Measurements from ENCODE around the gene CYB561A3. TPM values are rescaled to one million over a fixed set of nuclear protein-coding genes. Genes with fewer than 3 reads are reported as not detected.

Gene CYB561A3
- total and polyA plus RNA-seq, 7 experiments from 2014 or later = 37.9 to 73.8 (median 45.5) TPM

DNA sequence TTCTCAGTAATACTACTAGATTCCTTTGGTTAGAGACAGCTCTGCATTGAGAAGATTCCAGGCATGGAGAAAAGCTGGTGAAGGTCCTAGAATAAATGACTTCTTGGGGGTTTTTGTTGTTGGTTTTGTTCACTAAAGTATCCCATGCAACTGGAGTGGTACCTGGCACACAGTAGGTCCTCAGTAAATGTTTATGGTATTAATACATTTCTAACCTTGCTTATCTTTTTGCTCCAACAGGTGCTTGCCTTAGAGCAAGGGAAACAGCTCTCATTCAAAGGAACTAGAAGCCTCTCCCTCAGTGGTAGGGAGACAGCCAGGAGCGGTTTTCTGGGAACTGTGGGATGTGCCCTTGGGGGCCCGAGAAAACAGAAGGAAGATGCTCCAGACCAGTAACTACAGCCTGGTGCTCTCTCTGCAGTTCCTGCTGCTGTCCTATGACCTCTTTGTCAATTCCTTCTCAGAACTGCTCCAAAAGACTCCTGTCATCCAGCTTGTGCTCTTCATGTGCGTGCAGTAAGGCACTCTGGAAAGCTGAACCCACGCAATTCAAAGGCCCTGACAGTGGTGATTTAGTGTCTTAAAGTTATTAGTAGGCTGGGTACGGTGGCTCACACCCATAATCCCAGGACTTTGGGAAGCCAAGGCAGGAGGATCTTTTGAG lies 2.5 kb upstream of the CYB561A3 start:
- peak overlapping the region in 6 of 9 donors; percentile 16 to 100 (median 87) for H3K27ac Mint-ChIP-seq
- ATAC-seq (no peak), DNase-seq (no peak)
- H3K4me3 Mint-ChIP-seq = peak overlapping the region in 8 of 10 donors; percentile 94 to 99 (median 98)
- POLR2A ChIA-PET = interaction anchor here (1.0 to 4.9 kb wide), 4 partner anchors 21 to 67 kb away, joined by 3 to 82 read pairs (median 21); partner anchors contain the start of genes DDB1, TKFC and TMEM216
- no peaks in the 10 kb centered on the region for H3K27me3 Mint-ChIP-seq
- CTCF ChIA-PET = interaction anchor here (0.7 to 4.6 kb wide), 2 partner anchors 29 to 115 kb away, joined by 3 to 44 read pairs; partner anchors contain the start of genes DDB1 and TKFC
- no peaks in the 10 kb centered on the region for H3K27me3 ChIP-seq (ENCODE audit: control insufficient read depth in 2 of 2, insufficient read depth in 2 of 2, low read length in 2 of 2)
- H3K27ac ChIP-seq (ENCODE audit: low read depth, low read length) = peak overlapping the region; percentile 39
- no peaks in the 10 kb centered on the region for H3K9me3 Mint-ChIP-seq
- intact Hi-C loops (cut with micrococcal nuclease) = loop anchor here in 1 of 2 donors (5.0 to 10.0 kb wide), 3 partner anchors 449 to 1747 kb away; partner anchors contain the start of genes CCDC86, OSBP and TMEM109
- H3K36me3 Mint-ChIP-seq = peaks cover 0 to 19% (median 8%) of the 10 kb centered on the region in 5 donors
- H3K4me1 ChIP-seq (ENCODE audit: control insufficient read depth in 2 of 2, insufficient read depth in 2 of 2, low read length in 2 of 2) = peaks cover 14 to 19% of the 10 kb centered on the region in 2 donors
- peaks cover 10 to 54% (median 18%) of the 10 kb centered on the region in 3 experiments for H3K36me3 ChIP-seq (ENCODE audit: control insufficient read depth in 2 of 3, insufficient read depth in 3 of 3, low read length in 3 of 3)
- H3K4me3 ChIP-seq (ENCODE audit: low read length) = no peak overlapping the region
- H3K4me1 Mint-ChIP-seq = peaks cover 24 to 44% (median 36%) of the 10 kb centered on the region in 7 donors
- no peaks in the 10 kb centered on the region for H3K9me3 ChIP-seq (ENCODE audit: control insufficient read depth in 2 of 3, low read length in 3 of 3)

DNA sequence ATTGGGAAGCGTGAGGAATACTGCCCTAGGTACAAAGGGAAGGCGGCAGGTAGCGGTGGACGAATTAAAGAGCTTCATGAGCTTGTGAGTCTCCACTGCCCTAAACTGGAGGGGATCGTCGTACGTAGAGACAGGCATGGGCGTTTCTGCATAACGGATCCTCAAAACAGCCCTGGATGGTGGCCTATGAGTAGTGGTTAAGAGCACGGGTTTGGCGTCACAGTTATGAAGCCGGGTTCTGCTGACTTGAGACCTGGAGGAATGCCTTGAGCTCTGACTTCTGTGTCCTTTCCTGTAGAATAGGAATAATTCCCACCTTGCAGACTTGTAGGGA lies 827 bp upstream of the CYB561A3 start:
- POLR2A ChIA-PET = interaction anchor here (0.9 to 4.9 kb wide), 14 partner anchors 10 to 605 kb away, joined by 3 to 82 read pairs (median 6); partner anchors contain the start of genes CPSF7, DDB1, FTH1 and SDHAF2
- Mint-ChIP-seq H3K27ac (peak overlapping the region; percentile 97 to 100 (median 99)), H3K4me3 (peak overlapping the region; percentile 94 to 99 (median 98)), H3K36me3 (peaks cover 0 to 10% (median 0%) of the 10 kb centered on the region in 5 donors), H3K27me3 (no peaks in the 10 kb centered on the region), H3K4me1 (peaks cover 29 to 50% (median 38%) of the 10 kb centered on the region in 7 donors), H3K9me3 (no peaks in the 10 kb centered on the region)
- DNase-seq (peak in 7 of 9 donors; percentile 50 to 73 (median 62)), ATAC-seq (peak; percentile 49)
- H3K27me3 ChIP-seq (ENCODE audit: control insufficient read depth in 2 of 2, insufficient read depth in 2 of 2, low read length in 2 of 2) = no peaks in the 10 kb centered on the region
- peaks cover 8 to 39% (median 12%) of the 10 kb centered on the region in 3 experiments for H3K36me3 ChIP-seq (ENCODE audit: control insufficient read depth in 2 of 3, insufficient read depth in 3 of 3, low read length in 3 of 3)
- H3K27ac ChIP-seq (ENCODE audit: low read depth, low read length) = peak overlapping the region; percentile 95
- no peaks in the 10 kb centered on the region for H3K9me3 ChIP-seq (ENCODE audit: control insufficient read depth in 2 of 3, low read length in 3 of 3)
- H3K4me3 ChIP-seq (ENCODE audit: low read length) = peak overlapping the region; percentile 97
- CTCF ChIA-PET = interaction anchor here (0.6 to 4.6 kb wide), 6 partner anchors 19 to 1401 kb away, joined by 3 to 44 read pairs (median 7); partner anchors contain the start of genes DDB1, TKFC and TMEM216
- intact Hi-C loops (cut with micrococcal nuclease) = loop anchor here (1.0 to 10.0 kb wide), 8 partner anchors 23 to 1745 kb away; partner anchors contain the start of genes DDB1 (in 2 of the 2), TKFC (in 2 of the 2), CCDC86 (in 1 of the 2) and OSBP (in 1 of the 2)
- H3K4me1 ChIP-seq (ENCODE audit: control insufficient read depth in 2 of 2, insufficient read depth in 2 of 2, low read length in 2 of 2) = peaks cover 14 to 19% of the 10 kb centered on the region in 2 donors

DNA sequence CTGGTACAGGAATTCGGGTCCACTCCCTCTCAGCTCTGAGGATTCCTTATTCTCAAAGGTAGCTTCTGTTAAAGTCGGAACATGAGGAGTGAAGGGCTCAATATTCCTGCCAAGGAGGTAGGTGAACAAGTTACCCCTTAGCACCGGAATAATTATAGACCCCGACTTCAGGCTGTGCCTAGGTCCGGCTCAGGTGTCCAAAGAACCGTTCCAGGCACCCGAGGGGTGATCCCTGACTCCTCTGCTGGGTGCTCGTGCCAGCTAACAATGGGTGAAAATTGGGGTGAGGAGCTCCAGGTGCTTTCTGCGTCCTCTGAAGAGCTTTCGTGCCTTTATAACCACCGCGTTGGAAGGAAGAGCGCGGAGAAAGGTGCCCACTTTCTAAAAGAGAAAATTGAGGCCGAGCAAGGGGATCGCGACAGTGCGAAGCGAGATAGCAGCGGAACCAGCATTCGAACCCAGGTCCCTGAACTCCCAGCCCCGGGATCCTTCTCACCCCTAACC lies 393 bp downstream of the CYB561A3 start:
- Mint-ChIP-seq H3K4me1 (peaks cover 30 to 55% (median 40%) of the 10 kb centered on the region in 7 donors), H3K27me3 (no peaks in the 10 kb centered on the region), H3K27ac (peak overlapping the region; percentile 97 to 100 (median 99)), H3K4me3 (peak overlapping the region; percentile 94 to 99 (median 98)), H3K9me3 (no peaks in the 10 kb centered on the region), H3K36me3 (peaks cover 0 to 6% (median 0%) of the 10 kb centered on the region in 5 donors)
- intact Hi-C loops (cut with micrococcal nuclease) = loop anchor here (1.0 to 10.0 kb wide), 8 partner anchors 24 to 1744 kb away; partner anchors contain the start of genes CCDC86 (in 1 of the 2), OSBP (in 1 of the 2), SDHAF2 (in 1 of the 2) and TMEM109 (in 1 of the 2)
- CTCF ChIA-PET = interaction anchor here (0.6 to 4.6 kb wide), 5 partner anchors 24 to 1022 kb away, joined by 3 to 44 read pairs (median 8); partner anchors contain the start of genes DDB1, TKFC and TMEM216
- peaks cover 0 to 26% (median 7%) of the 10 kb centered on the region in 3 experiments for H3K36me3 ChIP-seq (ENCODE audit: control insufficient read depth in 2 of 3, insufficient read depth in 3 of 3, low read length in 3 of 3)
- POLR2A ChIA-PET = interaction anchor here (0.6 to 4.9 kb wide), 15 partner anchors 11 to 718 kb away, joined by 3 to 82 read pairs (median 5); partner anchors contain the start of genes DDB1, FTH1, SDHAF2 and TKFC
- DNase-seq (no peak), ATAC-seq (no peak)
- H3K9me3 ChIP-seq (ENCODE audit: control insufficient read depth in 2 of 3, low read length in 3 of 3) = no peaks in the 10 kb centered on the region
- no peaks in the 10 kb centered on the region for H3K27me3 ChIP-seq (ENCODE audit: control insufficient read depth in 2 of 2, insufficient read depth in 2 of 2, low read length in 2 of 2)
- peak overlapping the region; percentile 97 for H3K4me3 ChIP-seq (ENCODE audit: low read length)
- peak overlapping the region; percentile 95 for H3K27ac ChIP-seq (ENCODE audit: low read depth, low read length)
- H3K4me1 ChIP-seq (ENCODE audit: control insufficient read depth in 2 of 2, insufficient read depth in 2 of 2, low read length in 2 of 2) = peaks cover 14 to 19% of the 10 kb centered on the region in 2 donors

DNA sequence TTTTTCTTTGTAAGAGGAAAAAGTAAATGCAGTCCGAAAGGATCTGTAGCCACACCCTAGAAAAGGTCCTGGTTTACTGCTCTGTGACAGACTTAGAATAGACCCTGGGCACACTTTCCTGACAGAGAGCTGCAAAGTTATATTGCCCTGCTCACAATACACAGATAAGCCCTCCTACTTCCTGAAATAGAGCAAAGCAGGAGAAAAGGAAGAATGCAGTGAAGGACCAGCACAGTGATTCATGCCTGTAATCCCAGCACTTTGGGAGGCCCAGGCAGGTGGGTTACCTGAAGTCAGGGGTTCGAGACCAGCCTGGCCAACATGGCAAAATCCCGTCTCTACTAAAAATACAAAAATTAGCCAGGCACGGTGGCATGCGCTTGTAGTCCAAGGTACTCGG lies 2.2 kb downstream of the CYB561A3 start:
- Mint-ChIP-seq H3K36me3 (peaks cover 0 to 7% (median 5%) of the 10 kb centered on the region in 5 donors), H3K4me1 (peaks cover 30 to 59% (median 40%) of the 10 kb centered on the region in 7 donors), H3K27ac (peak overlapping the region in 7 of 9 donors; percentile 31 to 83 (median 41)), H3K27me3 (no peaks in the 10 kb centered on the region), H3K4me3 (peak overlapping the region in 5 of 10 donors; percentile 16 to 99 (median 36)), H3K9me3 (no peaks in the 10 kb centered on the region)
- H3K36me3 ChIP-seq (ENCODE audit: control insufficient read depth in 2 of 3, insufficient read depth in 3 of 3, low read length in 3 of 3) = peaks cover 0 to 13% (median 0%) of the 10 kb centered on the region in 3 experiments
- CTCF ChIA-PET = interaction anchor here (0.6 to 1.3 kb wide), 2 partner anchors 26 to 42 kb away, joined by 3 to 5 read pairs; no protein-coding TSS in a partner anchor
- ATAC-seq = no peak
- no peak overlapping the region for H3K4me3 ChIP-seq (ENCODE audit: low read length)
- no peak overlapping the region for H3K27ac ChIP-seq (ENCODE audit: low read depth, low read length)
- H3K27me3 ChIP-seq (ENCODE audit: control insufficient read depth in 2 of 2, insufficient read depth in 2 of 2, low read length in 2 of 2) = no peaks in the 10 kb centered on the region
- intact Hi-C loops (cut with micrococcal nuclease) = no loop called here
- no peak for DNase-seq
- POLR2A ChIA-PET = interaction anchor here (1.0 to 4.9 kb wide), 2 partner anchors 12 to 25 kb away, joined by 8 to 82 read pairs; partner anchors contain the start of genes DDB1 and TKFC
- H3K4me1 ChIP-seq (ENCODE audit: control insufficient read depth in 2 of 2, insufficient read depth in 2 of 2, low read length in 2 of 2) = peaks cover 14 to 19% of the 10 kb centered on the region in 2 donors
- no peaks in the 10 kb centered on the region for H3K9me3 ChIP-seq (ENCODE audit: control insufficient read depth in 2 of 3, low read length in 3 of 3)

DNA sequence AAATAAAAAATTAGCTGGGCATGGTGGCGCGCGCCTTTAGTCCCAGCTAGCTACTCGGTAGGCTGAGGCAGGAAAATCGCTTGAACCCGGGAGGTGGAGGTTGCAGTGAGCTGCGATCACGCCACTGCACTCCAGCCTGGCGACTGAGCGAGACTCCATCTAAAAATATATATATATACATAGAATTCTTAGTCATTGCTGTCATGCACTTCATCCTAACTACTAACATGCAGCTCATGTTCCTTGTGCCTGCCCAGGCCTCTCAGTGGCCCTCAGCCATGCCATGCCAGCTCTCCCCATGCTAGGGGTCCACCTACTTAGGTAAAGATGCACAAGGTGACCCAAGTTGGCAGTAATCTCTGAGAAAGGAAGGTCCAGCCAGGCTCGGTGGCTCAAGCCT lies 3.1 kb downstream of the CYB561A3 start:
- H3K4me3 Mint-ChIP-seq = no peak overlapping the region
- Histone ChIP-seq H3K9me3 (ENCODE audit: control insufficient read depth in 2 of 3, low read length in 3 of 3) (no peaks in the 10 kb centered on the region), H3K27me3 (ENCODE audit: control insufficient read depth in 2 of 2, insufficient read depth in 2 of 2, low read length in 2 of 2) (no peaks in the 10 kb centered on the region), H3K27ac (ENCODE audit: low read depth, low read length) (no peak overlapping the region), H3K4me3 (ENCODE audit: low read length) (no peak overlapping the region), H3K4me1 (ENCODE audit: control insufficient read depth in 2 of 2, insufficient read depth in 2 of 2, low read length in 2 of 2) (peaks cover 14 to 19% of the 10 kb centered on the region in 2 donors), H3K36me3 (ENCODE audit: control insufficient read depth in 2 of 3, insufficient read depth in 3 of 3, low read length in 3 of 3) (peaks cover 0 to 11% (median 1%) of the 10 kb centered on the region in 3 experiments)
- H3K27ac Mint-ChIP-seq = peak overlapping the region in 1 of 9 donors; percentile 40
- no peak for ATAC-seq
- peaks cover 28 to 54% (median 37%) of the 10 kb centered on the region in 7 donors for H3K4me1 Mint-ChIP-seq
- ChIA-PET POLR2A (interaction anchor here (1.1 kb wide), 1 partner anchor 22 kb away, joined by 3 read pairs; no protein-coding TSS in a partner anchor), CTCF (interaction anchor here (2.7 kb wide), 1 partner anchor 22 kb away, joined by 10 read pairs; no protein-coding TSS in a partner anchor)
- H3K36me3 Mint-ChIP-seq = peaks cover under 1 to 8% (median 5%) of the 10 kb centered on the region in 5 donors
- H3K9me3 Mint-ChIP-seq = no peaks in the 10 kb centered on the region
- intact Hi-C loops (cut with micrococcal nuclease) = no loop called here
- no peaks in the 10 kb centered on the region for H3K27me3 Mint-ChIP-seq
- no peak for DNase-seq

DNA sequence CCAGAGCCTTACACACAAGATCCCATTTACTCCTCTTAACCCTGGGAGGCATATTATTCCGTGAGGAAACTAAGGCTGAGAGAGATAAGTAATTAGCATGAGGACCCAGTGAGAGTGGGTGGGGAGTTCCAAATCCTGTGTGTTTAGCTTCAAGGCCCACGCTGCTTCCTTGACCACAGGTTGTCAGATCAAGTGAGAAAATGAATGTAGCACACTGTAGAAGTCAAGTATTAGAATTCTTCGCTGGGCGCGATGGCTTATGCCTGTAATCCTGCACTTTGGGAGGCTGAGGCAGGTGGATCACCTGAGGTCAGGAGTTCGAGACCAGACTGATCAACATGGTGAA lies 3.8 kb downstream of the CYB561A3 start:
- ATAC-seq (no peak), DNase-seq (no peak)
- Mint-ChIP-seq H3K4me1 (peaks cover 25 to 47% (median 32%) of the 10 kb centered on the region in 7 donors), H3K27me3 (no peaks in the 10 kb centered on the region), H3K4me3 (peak overlapping the region in 3 of 10 donors; percentile 9 to 59 (median 16)), H3K27ac (peak overlapping the region in 4 of 9 donors; percentile 26 to 62 (median 51)), H3K9me3 (no peaks in the 10 kb centered on the region), H3K36me3 (peaks cover 4 to 15% (median 6%) of the 10 kb centered on the region in 5 donors)
- intact Hi-C loops (cut with micrococcal nuclease) = no loop called here
- Histone ChIP-seq H3K27ac (ENCODE audit: low read depth, low read length) (no peak overlapping the region), H3K4me1 (ENCODE audit: control insufficient read depth in 2 of 2, insufficient read depth in 2 of 2, low read length in 2 of 2) (peaks cover 8 to 13% of the 10 kb centered on the region in 2 donors), H3K4me3 (ENCODE audit: low read length) (no peak overlapping the region), H3K36me3 (ENCODE audit: control insufficient read depth in 2 of 3, insufficient read depth in 3 of 3, low read length in 3 of 3) (peaks cover 6 to 18% (median 8%) of the 10 kb centered on the region in 3 experiments), H3K27me3 (ENCODE audit: control insufficient read depth in 2 of 2, insufficient read depth in 2 of 2, low read length in 2 of 2) (no peaks in the 10 kb centered on the region), H3K9me3 (ENCODE audit: control insufficient read depth in 2 of 3, low read length in 3 of 3) (no peaks in the 10 kb centered on the region)
- ChIA-PET CTCF (interaction anchor here (2.7 kb wide), 1 partner anchor 22 kb away, joined by 10 read pairs; no protein-coding TSS in a partner anchor), POLR2A (interaction anchor here (1.0 to 1.5 kb wide), 4 partner anchors 20 to 27 kb away, joined by 3 to 4 read pairs (median 3); no protein-coding TSS in a partner anchor)

Data from naive thymus-derived CD4-positive, alpha-beta T cell (primary cell).